Calu3 (cell line): ENCODE measurements around the gene MRNIP. TPM values are rescaled to one million over a fixed set of nuclear protein-coding genes. Genes with fewer than 3 reads are reported as not detected.

Experiments
- Bru-seq: library from RNA; stranded (reverse); fragments of 400-500 nt; gene quantifications from one replicate; lab custom pipeline; 2021; lab: Mats Ljungman, UMichigan
- BruChase-seq, 2 experiments: library from RNA; stranded (reverse); fragments of 400-500 nt; gene quantifications; one replicate each; lab custom pipeline; 2021; lab: Mats Ljungman, UMichigan
- BruUV-seq: library from RNA; stranded (reverse); fragments of 400-500 nt; replicated peaks from 2 replicates; lab custom pipeline; 2021; lab: Mats Ljungman, UMichigan
- CTCF ChIA-PET: fragments of 300-600 bp; sonication (Branson Sonifier 250); formaldehyde crosslinking; loops from one replicate; lab custom pipeline; 2022; ENCODE audit warnings: antibody characterized with exemption; lab: Charles Lee
- DNase-seq: peaks from one replicate; pipeline ENCODE4 v3.0.0; 2022
- H3K27ac Mint-ChIP-seq: one replicate; pipeline ENCODE4 v1.8.0; 2022; ENCODE audit warnings: mixed read lengths; ENCODE audit not compliant: unreplicated experiment
- H3K27me3 Mint-ChIP-seq: one replicate; pipeline ENCODE4 v1.8.0; 2022; ENCODE audit warnings: mixed read lengths; ENCODE audit not compliant: unreplicated experiment
- H3K36me3 Mint-ChIP-seq: one replicate; pipeline ENCODE4 v1.8.0; 2022; ENCODE audit warnings: mild to moderate bottlenecking, moderate library complexity, mixed read lengths; ENCODE audit not compliant: insufficient read depth, unreplicated experiment
- H3K4me1 Mint-ChIP-seq: one replicate; pipeline ENCODE4 v1.8.0; 2022; ENCODE audit warnings: mild to moderate bottlenecking, low read depth, mixed read lengths; ENCODE audit not compliant: unreplicated experiment
- H3K4me3 Mint-ChIP-seq: one replicate; pipeline ENCODE4 v1.8.0; 2022; ENCODE audit warnings: mild to moderate bottlenecking, low read depth, moderate library complexity, mixed read lengths; ENCODE audit not compliant: unreplicated experiment
- H3K9me3 Mint-ChIP-seq: one replicate; pipeline ENCODE4 v1.8.0; 2022; ENCODE audit warnings: low read depth, mixed read lengths; ENCODE audit not compliant: unreplicated experiment
- CTCF ChIP-seq: fragments of 200-600 bp; IDR thresholded peaks from one replicate; pipeline ENCODE4 v1.8.0; 2022; ENCODE audit warnings: antibody characterized with exemption; ENCODE audit not compliant: unreplicated experiment
- intact Hi-C: fragments of 100-400 bp; cut with micrococcal nuclease; formaldehyde crosslinking; loops from one replicate; pipeline ENCODE4 v1.10.0; 2022; ENCODE audit not compliant: unreplicated experiment
- long read RNA-seq: library from polyadenylated mRNA; stranded (forward); transcript quantifications from one replicate; pipeline ENCODE4 v2.0.0, GENCODE V29; 2022
- total RNA-seq: library from RNA; stranded (reverse); gene quantifications from 2 replicates; pipeline ENCODE4 v1.2.3, GENCODE V29; 2022

The MRNIP gene
- 41.5 and 47.1 TPM in 2 replicates for total RNA-seq
- Bru-seq, nascent RNA: percentile 65 among the genes with signal in this experiment
- percentile 77 among the genes with signal in this experiment for BruChase-seq, experiment 1, labeled RNA remaining after a 6-hour chase
- percentile 77 among the genes with signal in this experiment for BruChase-seq, experiment 2, labeled RNA remaining after a 2-hour chase
- long read RNA-seq, transcript MRNIP-201 (7 exons, 1,238 nt): major isoform, 6 of 27 reads
- long read RNA-seq, transcript MRNIP-205 (8 exons, 1,244 nt): minor isoform, 5 of 27 reads
- long read RNA-seq, partial matches to known transcripts: 0 of 27 reads
- long read RNA-seq, other reads (novel, unspliced or antisense): 11 of 27 reads

GRCh38 chr5:179858586-179859427 is at the start of gene MRNIP:
TSS of gene MRNIP (minus strand) at chr5:179858817. CDS start at chr5:179858796, 21 bp downstream.
- no peak for TF ChIP-seq CTCF
- BruUV-seq: TSS peak; percentile 68
- peak; percentile 98 for DNase-seq
- peak within 1 kb of the TSS; percentile 99 for H3K4me3 Mint-ChIP-seq
- H3K27me3 Mint-ChIP-seq: no peaks in the 10 kb centered on the region
- no peaks in the 10 kb centered on the region for H3K4me1 Mint-ChIP-seq
- H3K27ac Mint-ChIP-seq: peak within 1 kb of the TSS; percentile 86
- H3K9me3 Mint-ChIP-seq: peaks cover 3% of the 10 kb centered on the region
- peaks cover 54% of the 10 kb centered on the region for H3K36me3 Mint-ChIP-seq
- intact Hi-C loops: loop anchor here (1.0 kb wide), 1 partner anchor 96 kb away; no protein-coding TSS in a partner anchor
- CTCF ChIA-PET: no interaction called here

- intact Hi-C loops: no loop called here
- H3K4me3 Mint-ChIP-seq: peak within 1 kb of the TSS; percentile 97
These were observed 49.1 kb upstream of the MRNIP start, which contains the start of gene TBC1D9B for GRCh38 chr5:179907556-179908324. TSS of gene TBC1D9B (minus strand) at chr5:179907897. CDS start at chr5:179907821, 76 bp downstream.

GRCh38 chr5:179906795-179907555 is 48.4 kb upstream of the MRNIP start:
- peak; percentile 41 for DNase-seq
- TF ChIP-seq CTCF: no peak

More at GRCh38 chr5:179907556-179908324, 49.1 kb upstream of the MRNIP start, which contains the start of gene TBC1D9B:
- BruUV-seq: no TSS peak
- no peaks in the 10 kb centered on the region for H3K9me3 Mint-ChIP-seq
- peak; percentile 32 for TF ChIP-seq CTCF
- peaks cover 12% of the 10 kb centered on the region for H3K27me3 Mint-ChIP-seq
- H3K27ac Mint-ChIP-seq: peak within 1 kb of the TSS; percentile 93
- CTCF ChIA-PET: interaction anchor here (0.5 kb wide), 1 partner anchor 850 kb away, joined by 5 read pairs; no protein-coding TSS in a partner anchor
- H3K4me1 Mint-ChIP-seq: peaks cover 11% of the 10 kb centered on the region
- DNase-seq: peak; percentile 74
- H3K36me3 Mint-ChIP-seq: peaks cover 45% of the 10 kb centered on the region

More at GRCh38 chr5:179906795-179907555, 48.4 kb upstream of the MRNIP start:
- Mint-ChIP-seq H3K4me3 (peak overlapping the region; percentile 97), H3K27me3 (peaks cover 12% of the 10 kb centered on the region), H3K9me3 (no peaks in the 10 kb centered on the region), H3K36me3 (peaks cover 52% of the 10 kb centered on the region), H3K27ac (peak overlapping the region; percentile 93), H3K4me1 (peaks cover 11% of the 10 kb centered on the region)
- BruUV-seq: no TSS peak
- intact Hi-C loops: no loop called here
- CTCF ChIA-PET: interaction anchor here (0.6 kb wide), 1 partner anchor 139 kb away, joined by 3 read pairs; no protein-coding TSS in a partner anchor
